HEK293 (cell line): ENCODE measurements around the gene TNPO3.
"Not testable (repeated sequence)": the region's sequence is repeated elsewhere in the genome, so short reads cannot be mapped to it uniquely, and the experiment has no call there.

Experiments
- ATF2 ChIP-seq: fragments of 450-650 bp; formaldehyde crosslinking; IDR thresholded peaks from 2 replicates; pipeline ENCODE4 v1.5.1; 2016; ENCODE audit warnings: missing biosample characterization, missing genetic modification characterization, low read depth
- CTCF ChIP-seq: fragments of 450-650 bp; formaldehyde crosslinking; IDR thresholded peaks from 2 replicates; pipeline ENCODE4 v1.5.1; 2016; ENCODE audit warnings: missing biosample characterization, missing genetic modification characterization
- HIC1 ChIP-seq: fragments of 450-650 bp; formaldehyde crosslinking; IDR thresholded peaks from 2 replicates; pipeline ENCODE4 v1.5.1; 2016; ENCODE audit warnings: missing biosample characterization, missing genetic modification characterization
- PBX3 ChIP-seq: sonication (generic); formaldehyde crosslinking; IDR thresholded peaks from 2 replicates; pipeline ENCODE4 v1.8.1; 2022; ENCODE audit warnings: mild to moderate bottlenecking, moderate library complexity, missing genetic modification reagents
- REST ChIP-seq: fragments of 450-650 bp; formaldehyde crosslinking; IDR thresholded peaks from 2 replicates; pipeline ENCODE4 v1.5.1; 2016; ENCODE audit warnings: missing biosample characterization, missing genetic modification characterization
- ZFHX2 ChIP-seq: fragments of 450-650 bp; formaldehyde crosslinking; conservative IDR thresholded peaks from 2 replicates; pipeline ENCODE4 v1.5.1; 2016; ENCODE audit warnings: missing biosample characterization, missing genetic modification characterization
- ZNF133 ChIP-seq: fragments of 450-650 bp; formaldehyde crosslinking; IDR thresholded peaks from 2 replicates; pipeline ENCODE4 v1.5.1; 2016; ENCODE audit warnings: missing biosample characterization, missing genetic modification characterization
- ZNF214 ChIP-seq: fragments of 450-650 bp; formaldehyde crosslinking; IDR thresholded peaks from 2 replicates; pipeline ENCODE4 v1.5.1; 2017; ENCODE audit warnings: missing biosample characterization, mild to moderate bottlenecking, missing genetic modification characterization, borderline replicate concordance
- ZNF394 ChIP-seq: fragments of 450-650 bp; formaldehyde crosslinking; IDR thresholded peaks from 2 replicates; pipeline ENCODE4 v1.5.1; 2016; ENCODE audit warnings: missing biosample characterization, missing genetic modification characterization, mild to moderate bottlenecking, moderate library complexity, borderline replicate concordance
- ZNF514 ChIP-seq: fragments of 450-650 bp; formaldehyde crosslinking; IDR thresholded peaks from 2 replicates; pipeline ENCODE4 v1.5.1; 2016; ENCODE audit warnings: missing biosample characterization, missing genetic modification characterization
- ZNF707 ChIP-seq: fragments of 450-650 bp; formaldehyde crosslinking; IDR thresholded peaks from 2 replicates; pipeline ENCODE4 v1.5.1; 2016; ENCODE audit warnings: missing biosample characterization, missing genetic modification characterization
- ZXDB ChIP-seq: fragments of 450-650 bp; formaldehyde crosslinking; IDR thresholded peaks from 2 replicates; pipeline ENCODE4 v1.5.1; 2016; ENCODE audit warnings: missing biosample characterization, missing genetic modification characterization

- TF ChIP-seq ZXDB (tag by site-specific recombination); ZNF514; ZNF133 (tag by site-specific recombination); CTCF (tag by site-specific recombination); ZNF214; REST; ZFHX2 (tag by site-specific recombination); ATF2 (tag by site-specific recombination); PBX3 (CRISPR knock-in tag); ZNF394; HIC1 (tag by site-specific recombination); ZNF707 (tag by site-specific recombination): not testable (repeated sequence)
Measured at GRCh38 chr7:128994560-128994959, 60.4 kb downstream of the TNPO3 start.
